Measurements from ENCODE around the gene FGD5.

- TF ChIP-seq EZH2 (IDR thresholded peaks at IDR 0.05; ENCODE audit: low read length, missing control alignments) = no peak
- TF ChIP-seq, protein P1, sequence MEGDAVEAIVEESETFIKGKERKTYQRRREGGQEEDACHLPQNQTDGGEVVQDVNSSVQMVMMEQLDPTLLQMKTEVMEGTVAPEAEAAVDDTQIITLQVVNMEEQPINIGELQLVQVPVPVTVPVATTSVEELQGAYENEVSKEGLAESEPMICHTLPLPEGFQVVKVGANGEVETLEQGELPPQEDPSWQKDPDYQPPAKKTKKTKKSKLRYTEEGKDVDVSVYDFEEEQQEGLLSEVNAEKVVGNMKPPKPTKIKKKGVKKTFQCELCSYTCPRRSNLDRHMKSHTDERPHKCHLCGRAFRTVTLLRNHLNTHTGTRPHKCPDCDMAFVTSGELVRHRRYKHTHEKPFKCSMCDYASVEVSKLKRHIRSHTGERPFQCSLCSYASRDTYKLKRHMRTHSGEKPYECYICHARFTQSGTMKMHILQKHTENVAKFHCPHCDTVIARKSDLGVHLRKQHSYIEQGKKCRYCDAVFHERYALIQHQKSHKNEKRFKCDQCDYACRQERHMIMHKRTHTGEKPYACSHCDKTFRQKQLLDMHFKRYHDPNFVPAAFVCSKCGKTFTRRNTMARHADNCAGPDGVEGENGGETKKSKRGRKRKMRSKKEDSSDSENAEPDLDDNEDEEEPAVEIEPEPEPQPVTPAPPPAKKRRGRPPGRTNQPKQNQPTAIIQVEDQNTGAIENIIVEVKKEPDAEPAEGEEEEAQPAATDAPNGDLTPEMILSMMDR (conservative IDR thresholded peaks at IDR 0.05 in 1 of 2, IDR thresholded peaks at IDR 0.05 in 1 of 2; ENCODE audit: low read depth in 1 of 2, low read length in 2 of 2) = no peak
These were observed 56.8 kb downstream of the FGD5 start for GRCh38 chr3:14875411-14876175.
